Ramos (cell line): ENCODE data around the gene CLIP3.
"Not testable (repeated sequence)": the region's sequence is repeated elsewhere in the genome, so short reads cannot be mapped to it uniquely, and the experiment has no call there.

ENCODE experiments used
- in situ Hi-C: fragments of 300-500 bp; cut with MboI; formaldehyde crosslinking; loops from one replicate; pipeline ENCODE4 v1.14.3; 2022; ENCODE audit warnings: low sequenced_read_pairs; ENCODE audit not compliant: unreplicated experiment

Gene CLIP3

GRCh38 chr19:35983177-35983576, 49.5 kb downstream of the CLIP3 start:
- in situ Hi-C loops: no loop called here

GRCh38 chr19:35980997-35981396, 51.7 kb downstream of the CLIP3 start:
- in situ Hi-C loops: not testable (repeated sequence)

GRCh38 chr19:35978832-35979365, 53.8 kb downstream of the CLIP3 start:
- in situ Hi-C loops: no loop called here

- in situ Hi-C loops: no loop called here
Measured at GRCh38 chr19:35978271-35978670, 54.4 kb downstream of the CLIP3 start.

- in situ Hi-C loops: no loop called here
Measured at GRCh38 chr19:35977446-35978222, 55.0 kb downstream of the CLIP3 start.

GRCh38 chr19:35975608-35976214, 57.0 kb downstream of the CLIP3 start:
- in situ Hi-C loops: no loop called here

- in situ Hi-C loops: no loop called here
Measured at GRCh38 chr19:35973487-35973886, 59.2 kb downstream of the CLIP3 start.

- in situ Hi-C loops: no loop called here
Measured at GRCh38 chr19:35966771-35967170, 65.9 kb downstream of the CLIP3 start.
